Measurements from ENCODE around the gene MSX2. TPM values are rescaled to one million over a fixed set of nuclear protein-coding genes. Genes with fewer than 3 reads are reported as not detected.

Gene MSX2
- total and polyA plus RNA-seq, 2 of the 4 experiments (the other 2 are of a cell fraction) = 2.2 to 3.7 TPM

DNA sequence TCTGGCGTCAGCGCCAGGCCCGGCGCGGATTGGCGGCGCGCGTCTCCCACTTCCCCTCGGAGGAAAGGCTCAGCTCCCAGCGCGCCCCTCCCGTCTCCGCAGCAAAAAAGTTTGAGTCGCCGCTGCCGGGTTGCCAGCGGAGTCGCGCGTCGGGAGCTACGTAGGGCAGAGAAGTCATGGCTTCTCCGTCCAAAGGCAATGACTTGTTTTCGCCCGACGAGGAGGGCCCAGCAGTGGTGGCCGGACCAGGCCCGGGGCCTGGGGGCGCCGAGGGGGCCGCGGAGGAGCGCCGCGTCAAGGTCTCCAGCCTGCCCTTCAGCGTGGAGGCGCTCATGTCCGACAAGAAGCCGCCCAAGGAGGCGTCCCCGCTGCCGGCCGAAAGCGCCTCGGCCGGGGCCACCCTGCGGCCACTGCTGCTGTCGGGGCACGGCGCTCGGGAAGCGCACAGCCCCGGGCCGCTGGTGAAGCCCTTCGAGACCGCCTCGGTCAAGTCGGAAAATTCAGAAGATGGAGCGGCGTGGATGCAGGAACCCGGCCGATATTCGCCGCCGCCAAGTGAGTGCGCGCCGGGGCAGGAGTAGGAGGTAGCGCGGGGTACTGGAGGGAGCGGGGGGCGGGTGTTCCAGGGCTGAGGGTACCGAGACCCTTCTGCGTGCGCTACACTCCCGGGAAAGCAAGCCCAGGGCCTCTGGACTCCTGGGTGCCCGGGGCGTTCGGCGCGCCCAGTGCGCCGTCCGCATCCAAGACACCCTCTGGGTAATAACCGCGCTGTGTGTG, at the start of gene MSX2 (continued):
- TF ChIP-seq CHD1 (IDR thresholded peaks at IDR 0.05; ENCODE audit: low read depth, low read length) = 0 out of 2 replicates have a peak, but pooled peaks have one; percentile 59
- TF ChIP-seq NFE2L2 (IDR thresholded peaks at IDR 0.05; ENCODE audit: low read depth, low read length) = no peak
- no peak for TF ChIP-seq RFX5 (IDR thresholded peaks at IDR 0.05; ENCODE audit: low read depth, low read length)
- no peak for TF ChIP-seq MAFK (IDR thresholded peaks at IDR 0.05; ENCODE audit: low read depth, low read length)
- no peak for TF ChIP-seq RCOR1 (IDR thresholded peaks at IDR 0.05; ENCODE audit: insufficient replicate concordance, low read length)

DNA sequence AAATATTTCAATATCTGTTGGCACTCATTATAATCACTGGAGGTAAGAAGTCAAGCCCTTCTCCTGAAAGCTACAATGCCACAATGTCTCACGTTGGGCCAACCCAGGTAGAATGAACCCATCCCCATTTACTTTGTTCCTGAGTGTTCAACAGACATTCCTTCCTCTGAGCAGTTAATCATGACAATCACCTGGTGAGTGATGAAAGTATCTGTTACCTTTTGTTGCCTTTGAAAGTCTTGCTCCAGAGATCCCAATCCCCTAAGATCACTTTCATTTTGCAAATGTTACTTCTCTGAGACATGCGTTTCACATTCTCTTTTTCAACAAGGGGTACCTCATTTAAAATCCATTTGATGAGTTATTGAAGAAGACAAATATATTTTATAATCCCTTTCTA, 49.3 kb upstream of the MSX2 start:
- Histone ChIP-seq H4K91ac (ENCODE audit: insufficient read depth, low read depth, low read length) (no peak overlapping the region), H3K4me3 (ENCODE audit: insufficient read depth, low read depth, low read length) (no peak overlapping the region), H3K27me3 (ENCODE audit: control insufficient read depth, insufficient read depth, low read length) (peaks cover 10% of the 10 kb centered on the region), H2BK20ac (ENCODE audit: low read depth, low read length) (no peak overlapping the region), H2AFZ (replicated peaks; ENCODE audit: low read length, poor library complexity) (no peak overlapping the region), H3K36me3 (ENCODE audit: control insufficient read depth, insufficient read depth, low read length) (no peaks in the 10 kb centered on the region), H3K23ac (ENCODE audit: low read depth, low read length) (no peak overlapping the region), H3K27ac (ENCODE audit: insufficient read depth, low read length) (no peak overlapping the region), H2AK5ac (ENCODE audit: low read depth, low read length) (no peak overlapping the region), H3K79me1 (ENCODE audit: low read depth in 1 of 2, low read length in 2 of 2) (no peaks in the 10 kb centered on the region), H3K4ac (ENCODE audit: low read depth, low read length) (no peak overlapping the region), H3K56ac (ENCODE audit: extremely low read depth, insufficient read depth, low read length) (no peak overlapping the region), H3K9ac (ENCODE audit: low read depth, low read length) (no peak overlapping the region), H3K9me3 (ENCODE audit: control insufficient read depth, insufficient read depth, low read length) (no peaks in the 10 kb centered on the region), H3K18ac (ENCODE audit: low read depth, low read length) (no peak overlapping the region), H4K20me1 (ENCODE audit: insufficient read depth, low read length) (no peaks in the 10 kb centered on the region), H4K8ac (ENCODE audit: low read depth in 2 of 2, low read length in 2 of 2) (no peak overlapping the region), H2BK15ac (ENCODE audit: low read depth, low read length) (no peak overlapping the region), H4K5ac (ENCODE audit: low read depth, low read length) (no peak overlapping the region), H3K9me1 (ENCODE audit: insufficient read depth, low read length) (no peaks in the 10 kb centered on the region), H2BK120ac (ENCODE audit: low read depth, low read length) (no peak overlapping the region), H3K4me1 (ENCODE audit: control insufficient read depth, insufficient read depth, low read length) (no peaks in the 10 kb centered on the region), H3K14ac (replicated peaks; ENCODE audit: low read depth, low read length) (no peak overlapping the region), H3K4me2 (ENCODE audit: low read depth, low read length) (no peak overlapping the region), H2BK5ac (ENCODE audit: low read depth, low read length, poor library complexity, severe bottlenecking) (no peak overlapping the region), H2AK9ac (replicated peaks; ENCODE audit: low read depth, low read length, poor library complexity) (no peak overlapping the region)
- ATAC-seq (ENCODE audit: low read depth) (no peak), DNase-seq (no peak)
- BruUV-seq (replicated peaks) = no TSS peak
- intact Hi-C loops (cut with micrococcal nuclease) = no loop called here
- TF ChIP-seq RFX5 (IDR thresholded peaks at IDR 0.05; ENCODE audit: low read depth, low read length) (no peak), MAZ (IDR thresholded peaks at IDR 0.05; ENCODE audit: borderline replicate concordance, low read depth, low read length) (no peak), MXI1 (IDR thresholded peaks at IDR 0.05; ENCODE audit: borderline replicate concordance, low read depth, low read length) (no peak), CHD1 (IDR thresholded peaks at IDR 0.05; ENCODE audit: low read depth, low read length) (no peak), FOS (IDR thresholded peaks at IDR 0.05; ENCODE audit: low read depth, low read length) (no peak), NFE2L2 (IDR thresholded peaks at IDR 0.05; ENCODE audit: low read depth, low read length) (no peak)
- ChIA-PET CTCF (no interaction called here), POLR2A (ENCODE audit: unreplicated experiment) (no interaction called here)
- dilution Hi-C loops (cut with HindIII; ENCODE audit: low sequenced_read_pairs, unreplicated experiment) = no loop called here
- in situ Hi-C loops (cut with MboI; ENCODE audit: low sequenced_read_pairs) = no loop called here
- WGBS, 2 experiments (ENCODE audit: extremely low coverage in 2 of 2, insufficient read length in 1 of 2) = no CpG with 5 or more reads among the region's 2 CpGs
